Endodermal cell (in vitro differentiated cells): ENCODE measurements around the gene PPEF1. TPM values are rescaled to one million over a fixed set of nuclear protein-coding genes. Genes with fewer than 3 reads are reported as not detected.

Source experiments
- DNase-seq: peaks from one replicate; pipeline ENCODE4 v3.0.0-alpha.2; 2017
- H3K27ac ChIP-seq: 2 replicates; pipeline ENCODE4 v1.5.1; 2013; ENCODE audit warnings: mild to moderate bottlenecking, low read depth, low read length, moderate library complexity
- H3K27me3 ChIP-seq: 2 replicates; pipeline ENCODE4 v1.6.1; 2013; ENCODE audit warnings: mild to moderate bottlenecking, low read length, moderate library complexity; ENCODE audit not compliant: insufficient read depth, control insufficient read depth, poor library complexity, severe bottlenecking
- H3K36me3 ChIP-seq: 2 replicates; pipeline ENCODE4 v1.7.0; 2013; ENCODE audit warnings: mild to moderate bottlenecking, low read length, moderate library complexity; ENCODE audit not compliant: control insufficient read depth, insufficient read depth
- H3K4me1 ChIP-seq: one replicate; pipeline ENCODE4 v1.7.0; 2013; ENCODE audit warnings: low read length; ENCODE audit not compliant: control insufficient read depth, insufficient read depth
- H3K4me3 ChIP-seq: 2 replicates; pipeline ENCODE4 v1.5.1; 2013; ENCODE audit warnings: mild to moderate bottlenecking, low read length, moderate library complexity
- H3K9ac ChIP-seq: 2 replicates; pipeline ENCODE4 v1.6.1; 2013; ENCODE audit warnings: mild to moderate bottlenecking, low read length, moderate library complexity; ENCODE audit not compliant: poor library complexity, severe bottlenecking; ENCODE audit errors: extremely low read depth
- H3K9me3 ChIP-seq: 2 replicates; pipeline ENCODE4 v1.6.1; 2013; ENCODE audit warnings: mild to moderate bottlenecking, low read length, moderate library complexity; ENCODE audit not compliant: control insufficient read depth
- H3K27ac Mint-ChIP-seq: 2 replicates; pipeline ENCODE4 v1.8.0; 2020; ENCODE audit warnings: mixed read lengths
- H3K27me3 Mint-ChIP-seq: 2 replicates; pipeline ENCODE4 v1.8.0; 2021; ENCODE audit warnings: mild to moderate bottlenecking, mixed read lengths; ENCODE audit not compliant: insufficient read depth
- H3K36me3 Mint-ChIP-seq: 2 replicates; pipeline ENCODE4 v1.8.0; 2020; ENCODE audit warnings: low read depth, mixed read lengths
- H3K4me1 Mint-ChIP-seq: 2 replicates; pipeline ENCODE4 v1.8.0; 2020; ENCODE audit warnings: mixed read lengths
- H3K4me3 Mint-ChIP-seq: 2 replicates; pipeline ENCODE4 v1.8.0; 2020; ENCODE audit warnings: mild to moderate bottlenecking, moderate library complexity, mixed read lengths
- H3K9me3 Mint-ChIP-seq: 2 replicates; pipeline ENCODE4 v1.8.0; 2020; ENCODE audit warnings: mild to moderate bottlenecking, mixed read lengths
- whole genome bisulfite sequencing, 2 experiments: methylation state at CpG; one replicate each; pipeline versions ENCODE4 v1.1.5 to v1.1.7; 2013; ENCODE audit warnings: missing lambda C conversion rate in 2 of 2, mixed read lengths in 1 of 2; ENCODE audit not compliant: insufficient coverage in 1 of 2, insufficient read length in 1 of 2; 5-methylcytosine and 5-hydroxymethylcytosine counted together
- total RNA-seq, 2 donors: library from RNA; stranded (reverse); fragmentation: NEBNext Ultra II Directional in 1 of 2; extraction: Animal tissue kit (Norgen Biotek cat#: 25700) in 1 of 2; gene quantifications; 2 replicates in 1 of 2; 3 replicates in 1 of 2; pipeline ENCODE4 v1.2.1, GENCODE V29; 2021
- TF ChIP-seq, protein P1 (sequence below): fragments of 200-600 bp; sonication (generic); conservative IDR thresholded peaks from 2 replicates; pipeline ENCODE4 v1.5.0; 2021; ENCODE audit warnings: antibody characterized with exemption, mild to moderate bottlenecking

The PPEF1 gene
- total RNA-seq, 2 donors from 2014 or later: 0.81 to 4.4 TPM

DNA sequence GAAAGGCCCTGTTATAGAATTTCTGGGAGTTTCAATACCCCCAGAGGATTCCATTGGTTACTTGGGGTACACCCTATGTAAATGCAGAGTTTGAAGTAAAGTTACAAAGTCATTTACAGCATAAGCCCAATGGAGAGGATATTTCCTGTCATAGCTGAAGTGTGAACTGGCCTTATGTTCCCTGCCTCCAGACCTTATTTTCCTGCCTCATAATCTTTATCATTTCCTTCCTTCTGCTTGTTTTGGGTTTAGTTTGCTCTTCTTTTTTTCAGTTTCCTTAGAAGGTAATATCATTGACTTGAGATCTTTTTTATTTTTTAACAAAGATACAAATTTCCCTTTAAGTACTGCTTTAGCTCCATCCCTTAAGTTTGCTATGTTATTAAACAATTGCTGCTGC is 85.4 kb downstream of the PPEF1 start:
- Histone ChIP-seq H3K27ac (no peak overlapping the region), H3K36me3 (no peaks in the 10 kb centered on the region), H3K9ac (no peak overlapping the region), H3K9me3 (no peaks in the 10 kb centered on the region), H3K4me3 (no peak overlapping the region), H3K4me1 (no peaks in the 10 kb centered on the region), H3K27me3 (no peaks in the 10 kb centered on the region)
- H3K9me3 Mint-ChIP-seq: peaks cover 45% of the 10 kb centered on the region
- TF ChIP-seq, protein P1, sequence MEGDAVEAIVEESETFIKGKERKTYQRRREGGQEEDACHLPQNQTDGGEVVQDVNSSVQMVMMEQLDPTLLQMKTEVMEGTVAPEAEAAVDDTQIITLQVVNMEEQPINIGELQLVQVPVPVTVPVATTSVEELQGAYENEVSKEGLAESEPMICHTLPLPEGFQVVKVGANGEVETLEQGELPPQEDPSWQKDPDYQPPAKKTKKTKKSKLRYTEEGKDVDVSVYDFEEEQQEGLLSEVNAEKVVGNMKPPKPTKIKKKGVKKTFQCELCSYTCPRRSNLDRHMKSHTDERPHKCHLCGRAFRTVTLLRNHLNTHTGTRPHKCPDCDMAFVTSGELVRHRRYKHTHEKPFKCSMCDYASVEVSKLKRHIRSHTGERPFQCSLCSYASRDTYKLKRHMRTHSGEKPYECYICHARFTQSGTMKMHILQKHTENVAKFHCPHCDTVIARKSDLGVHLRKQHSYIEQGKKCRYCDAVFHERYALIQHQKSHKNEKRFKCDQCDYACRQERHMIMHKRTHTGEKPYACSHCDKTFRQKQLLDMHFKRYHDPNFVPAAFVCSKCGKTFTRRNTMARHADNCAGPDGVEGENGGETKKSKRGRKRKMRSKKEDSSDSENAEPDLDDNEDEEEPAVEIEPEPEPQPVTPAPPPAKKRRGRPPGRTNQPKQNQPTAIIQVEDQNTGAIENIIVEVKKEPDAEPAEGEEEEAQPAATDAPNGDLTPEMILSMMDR: no peak
- peaks cover 10% of the 10 kb centered on the region for H3K4me1 Mint-ChIP-seq
- H3K4me3 Mint-ChIP-seq: no peak overlapping the region
- peaks cover 5% of the 10 kb centered on the region for H3K27me3 Mint-ChIP-seq
- H3K27ac Mint-ChIP-seq: peak overlapping the region; percentile 42
- no peak for DNase-seq
- H3K36me3 Mint-ChIP-seq: no peaks in the 10 kb centered on the region

DNA sequence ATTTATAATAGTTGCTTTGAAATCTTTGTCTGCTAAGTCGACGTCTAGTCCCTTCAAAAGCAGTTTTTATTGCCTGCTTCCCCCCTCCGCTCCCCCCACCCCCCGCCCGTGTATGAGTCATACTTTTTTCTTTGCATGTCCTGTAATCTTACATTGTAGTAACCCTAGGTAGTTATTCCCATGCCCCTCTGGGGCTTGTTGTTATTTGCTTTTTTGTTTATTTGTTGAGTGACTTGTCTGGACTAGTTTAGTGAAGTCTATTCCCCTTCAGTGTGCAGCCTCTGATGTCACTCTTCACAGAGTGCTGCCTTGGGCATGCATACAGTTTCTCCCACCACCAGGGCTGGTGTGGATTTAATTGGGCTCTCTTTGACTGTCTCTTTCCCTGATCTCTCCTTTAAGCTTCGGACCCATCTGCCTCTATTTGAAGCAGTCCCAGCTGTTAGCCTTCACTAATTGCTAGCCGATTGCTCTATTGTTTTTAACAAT is 86.2 kb downstream of the PPEF1 start:
- H3K27ac Mint-ChIP-seq: peak overlapping the region; percentile 83
- H3K27me3 Mint-ChIP-seq: peaks cover 5% of the 10 kb centered on the region
- 21 to 25% methylated on average over 2 of the region's 7 CpGs for WGBS, 2 experiments
- no peaks in the 10 kb centered on the region for H3K36me3 Mint-ChIP-seq
- Histone ChIP-seq H3K27ac (no peak overlapping the region), H3K36me3 (no peaks in the 10 kb centered on the region), H3K9me3 (no peaks in the 10 kb centered on the region), H3K27me3 (no peaks in the 10 kb centered on the region), H3K9ac (no peak overlapping the region), H3K4me3 (no peak overlapping the region), H3K4me1 (no peaks in the 10 kb centered on the region)
- H3K4me3 Mint-ChIP-seq: no peak overlapping the region
- TF ChIP-seq, protein P1: peak; percentile 44
- H3K4me1 Mint-ChIP-seq: peaks cover 10% of the 10 kb centered on the region
- DNase-seq: peak; percentile 46
- H3K9me3 Mint-ChIP-seq: peaks cover 46% of the 10 kb centered on the region

DNA sequence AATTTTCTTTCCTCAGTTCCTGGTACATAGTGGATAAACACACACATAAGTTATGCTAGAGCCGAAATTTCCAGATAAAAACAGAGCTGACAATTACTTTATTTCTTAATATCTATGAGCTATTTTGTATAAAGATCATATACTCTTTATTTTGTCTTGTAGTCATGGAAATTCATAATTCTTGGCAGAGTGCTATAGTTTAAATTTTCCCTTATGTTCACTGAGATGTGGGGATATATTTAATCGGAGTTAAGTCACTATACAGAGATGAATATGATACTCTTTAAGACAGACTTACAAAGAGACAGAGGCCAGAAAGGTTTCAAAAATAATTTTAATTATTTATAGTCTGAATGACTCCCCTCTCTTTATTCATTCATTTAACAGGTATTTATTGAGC is 89.7 kb downstream of the PPEF1 start:
- Histone ChIP-seq H3K9ac (no peak overlapping the region), H3K4me1 (no peaks in the 10 kb centered on the region), H3K4me3 (no peak overlapping the region), H3K9me3 (no peaks in the 10 kb centered on the region), H3K27ac (no peak overlapping the region), H3K27me3 (no peaks in the 10 kb centered on the region), H3K36me3 (no peaks in the 10 kb centered on the region)
- peaks cover 34% of the 10 kb centered on the region for H3K9me3 Mint-ChIP-seq
- no peak overlapping the region for H3K4me3 Mint-ChIP-seq
- TF ChIP-seq, protein P1: no peak
- no peak for DNase-seq
- WGBS, 2 experiments: no CpG with 5 or more reads among the region's 2 CpGs
- no peak overlapping the region for H3K27ac Mint-ChIP-seq
- H3K27me3 Mint-ChIP-seq: peaks cover 3% of the 10 kb centered on the region
- H3K4me1 Mint-ChIP-seq: peaks cover 10% of the 10 kb centered on the region
- no peaks in the 10 kb centered on the region for H3K36me3 Mint-ChIP-seq
